HepG2 (cell line): ENCODE results near the gene RTEL1. TPM values are rescaled to one million over a fixed set of nuclear protein-coding genes. Genes with fewer than 3 reads are reported as not detected.

Experiments used
- BCLAF1 ChIP-seq: fragments of 450-650 bp; IDR thresholded peaks from 2 replicates; pipeline ENCODE4 v1.6.1; 2017; ENCODE audit warnings: mild to moderate bottlenecking
- CREB1 ChIP-seq, 2 experiments: fragments of 450-650 bp in 1 of 2; IDR thresholded peaks; 2 replicates each; pipeline ENCODE4 v1.6.1; 2016 to 2017; ENCODE audit warnings: control low read depth in 1 of 2, mild to moderate bottlenecking in 1 of 2, missing compliant biosample characterization in 1 of 2, missing genetic modification characterization in 1 of 2
- E2F5 ChIP-seq: sonication (generic); formaldehyde crosslinking; conservative IDR thresholded peaks from 2 replicates; pipeline ENCODE4 v1.4.0; 2020; ENCODE audit warnings: missing genetic modification reagents
- ELF3 ChIP-seq: IDR thresholded peaks from 2 replicates; pipeline ENCODE4 v1.6.1; 2016; ENCODE audit warnings: missing genetic modification reagents, missing compliant biosample characterization
- FOXA1 ChIP-seq, 2 experiments: fragments of 450-650 bp in 1 of 2; sonication (generic) in 1 of 2; formaldehyde crosslinking in 1 of 2; IDR thresholded peaks; 2 replicates each; pipeline versions ENCODE4 v1.4.0 to v1.6.1; 2016 to 2020; ENCODE audit warnings: missing genetic modification reagents in 1 of 2
- KAT8 ChIP-seq: IDR thresholded peaks from 2 replicates; pipeline ENCODE4 v1.6.1; 2016; ENCODE audit warnings: missing genetic modification reagents, missing compliant biosample characterization
- KDM2A ChIP-seq: sonication (generic); formaldehyde crosslinking; IDR thresholded peaks from 2 replicates; pipeline ENCODE4 v1.4.0; 2020; ENCODE audit warnings: low read depth, missing genetic modification reagents, borderline replicate concordance
- NFIB ChIP-seq: sonication (generic); formaldehyde crosslinking; IDR thresholded peaks from 2 replicates; pipeline ENCODE4 v1.9.0; 2021; ENCODE audit warnings: missing genetic modification reagents, mild to moderate bottlenecking, borderline replicate concordance
- ONECUT2 ChIP-seq: sonication (generic); formaldehyde crosslinking; IDR thresholded peaks from 2 replicates; pipeline ENCODE4 v1.4.0; 2020; ENCODE audit warnings: missing genetic modification reagents
- RBM39 ChIP-seq: fragments of 200-400 bp; formaldehyde crosslinking; IDR thresholded peaks from one replicate; pipeline ENCODE4 v1.6.1; 2018; ENCODE audit warnings: antibody characterized with exemption, mild to moderate bottlenecking, low read depth, low read length; ENCODE audit not compliant: poor library complexity, severe bottlenecking
- RXRB ChIP-seq: IDR thresholded peaks from 2 replicates; pipeline ENCODE4 v1.6.1; 2016; ENCODE audit warnings: borderline replicate concordance, missing genetic modification reagents, missing compliant biosample characterization
- SMAD9 ChIP-seq: sonication (generic); formaldehyde crosslinking; IDR thresholded peaks from 2 replicates; pipeline ENCODE4 v1.5.1; 2020; ENCODE audit warnings: mild to moderate bottlenecking, missing genetic modification reagents
- TOPORS ChIP-seq: sonication (generic); formaldehyde crosslinking; IDR thresholded peaks from 2 replicates; pipeline ENCODE4 v1.8.0; 2023; ENCODE audit warnings: mild to moderate bottlenecking, missing genetic modification reagents
- ZC3H4 ChIP-seq: sonication (generic); formaldehyde crosslinking; IDR thresholded peaks from 2 replicates; pipeline ENCODE4 v1.4.0; 2020; ENCODE audit warnings: missing genetic modification reagents, borderline replicate concordance
- ZHX1 ChIP-seq: sonication (generic); formaldehyde crosslinking; IDR thresholded peaks from 2 replicates; pipeline ENCODE4 v1.8.1; 2022; ENCODE audit warnings: low read depth, mild to moderate bottlenecking, missing genetic modification reagents
- ZNF274 ChIP-seq: sonication (generic); formaldehyde crosslinking; IDR thresholded peaks from 2 replicates; pipeline ENCODE4 v1.5.1; 2020; ENCODE audit warnings: mild to moderate bottlenecking, missing genetic modification reagents
- ZNF335 ChIP-seq: sonication (generic); formaldehyde crosslinking; IDR thresholded peaks from 2 replicates; pipeline ENCODE4 v1.4.0; 2020; ENCODE audit warnings: missing genetic modification reagents
- ZNF33A ChIP-seq: sonication (generic); formaldehyde crosslinking; IDR thresholded peaks from 2 replicates; pipeline ENCODE4 v1.5.1; 2020; ENCODE audit warnings: missing genetic modification reagents, mild to moderate bottlenecking, moderate library complexity, borderline replicate concordance
- ZNF432 ChIP-seq: sonication (generic); formaldehyde crosslinking; IDR thresholded peaks from 2 replicates; pipeline ENCODE4 v1.5.0; 2020; ENCODE audit warnings: missing genetic modification reagents, mild to moderate bottlenecking, borderline replicate concordance
- ZNF589 ChIP-seq: sonication (generic); formaldehyde crosslinking; conservative IDR thresholded peaks from 2 replicates; pipeline ENCODE4 v1.8.0; 2022; ENCODE audit warnings: mild to moderate bottlenecking, moderate library complexity, missing genetic modification reagents
- polyA plus RNA-seq, 8 experiments: library from polyadenylated mRNA; depleted of rRNA in 3 of 8; stranded (reverse) in 7 of 8; unstranded in 1 of 8; fragments of >200 nt; fragmentation: Illumina TruSeq in 4 of 8; extraction: Trizol in 4 of 8; gene quantifications; 2 replicates each; pipeline versions ENCODE4 v1.2.1 to v1.2.3, GENCODE V29; 2011 to 2016; ENCODE audit warnings: low read depth in 4 of 8, missing spikeins in 1 of 8, mixed read lengths in 1 of 8; ENCODE audit not compliant: insufficient read depth in 1 of 8
- total RNA-seq, 5 experiments: library from RNA; depleted of rRNA; stranded (reverse); fragments of >200 nt; fragmentation: Illumina TruSeq; extraction: Trizol; gene quantifications; 2 replicates each; pipeline ENCODE4 v1.2.3, GENCODE V29; 2016; ENCODE audit warnings: low read depth in 1 of 5

RTEL1 gene
- total and polyA plus RNA-seq, 2 of the 13 experiments (the other 11 are each of a cell fraction or from before 2014, with no cell fraction given) = 21.8 to 36.4 TPM

GRCh38 chr20:63745424-63745805 lies 87.3 kb downstream of the RTEL1 start (continued):
- TF ChIP-seq ZNF335 (no peak), NFIB (CRISPR knock-in tag) (no peak), ZNF432 (CRISPR knock-in tag) (no peak), ZHX1 (CRISPR knock-in tag) (no peak), RBM39 (no peak), ZC3H4 (CRISPR knock-in tag) (peak; percentile 27; the same call in 1 of the 2 replicates), RXRB (CRISPR knock-in tag) (no peak), BCLAF1 (no peak), KDM2A (CRISPR knock-in tag) (peak; percentile 10; the same call in 1 of the 2 replicates), FOXA1 (IDR thresholded peaks at IDR 0.05) (no peak), FOXA1 (CRISPR knock-in tag; IDR thresholded peaks at IDR 0.05) (no peak), KAT8 (CRISPR knock-in tag) (no peak), E2F5 (CRISPR knock-in tag) (no peak), ONECUT2 (CRISPR knock-in tag) (no peak), CREB1 (IDR thresholded peaks at IDR 0.05) (no peak), CREB1 (CRISPR knock-in tag; IDR thresholded peaks at IDR 0.05) (no peak), ZNF33A (CRISPR knock-in tag) (no peak), TOPORS (CRISPR knock-in tag) (no peak), ZNF589 (CRISPR knock-in tag) (no peak), ZNF274 (no peak), ELF3 (CRISPR knock-in tag) (no peak), SMAD9 (CRISPR knock-in tag) (no peak)
